ENCODE results near the gene RAPGEF4.

DNA sequence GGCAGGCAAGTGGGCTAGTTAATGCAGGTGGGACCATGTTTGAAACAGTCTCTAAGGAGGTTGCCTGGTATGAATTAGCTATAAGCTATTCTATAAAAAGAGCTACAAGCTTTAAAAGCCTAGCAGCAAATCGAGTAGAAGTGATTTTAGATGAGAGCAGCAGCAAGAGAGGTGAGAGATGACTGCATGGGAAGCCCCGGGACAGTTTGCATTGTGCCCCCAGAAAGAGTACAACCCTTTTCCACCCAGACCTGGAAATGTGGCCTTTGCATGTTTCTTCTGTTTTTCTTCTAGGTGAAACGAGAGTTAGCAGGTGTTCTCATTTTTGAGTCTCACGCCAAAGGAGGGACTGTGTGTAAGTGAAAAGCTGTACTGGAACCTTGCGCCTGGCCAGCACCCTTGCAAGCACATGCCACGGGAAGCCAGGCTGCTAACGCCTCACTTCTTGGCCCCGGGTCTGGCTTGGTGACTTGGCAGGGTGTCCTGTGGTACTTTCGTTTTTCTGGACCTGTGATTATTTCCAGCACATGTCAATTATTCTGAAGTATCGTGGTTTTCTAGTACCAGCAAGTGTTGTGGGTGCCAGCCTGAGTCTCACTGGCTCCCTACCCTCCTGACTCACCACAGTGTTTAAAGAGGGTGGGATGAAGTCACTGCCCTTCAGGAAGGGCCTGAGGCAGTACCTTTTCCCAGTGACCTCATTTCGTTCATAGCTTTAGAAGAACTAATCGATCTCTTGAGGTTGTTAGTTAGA, 249.7 kb downstream of the RAPGEF4 start:
- TF ChIP-seq SIX1 (CRISPR knock-in tag; IDR thresholded peaks at IDR 0.05; ENCODE audit: borderline replicate concordance) (no peak), ZNF180 (CRISPR knock-in tag; IDR thresholded peaks at IDR 0.05; ENCODE audit: borderline replicate concordance, low read depth) (no peak), POLR2AphosphoS2 (IDR thresholded peaks at IDR 0.05; ENCODE audit: low read depth, low read length) (no peak), POLR2AphosphoS5 (IDR thresholded peaks at IDR 0.05; ENCODE audit: low read depth, low read length) (no peak), TAF1 (CRISPR knock-in tag; IDR thresholded peaks at IDR 0.05) (no peak)

Data from HepG2 (cell line).